HL-60/S4 treated with phorbol 12-myristate 13-acetate at 8.2 ng/mL for 4 days and 3 days (cell line): Measurements from ENCODE around the gene INTS1.

Source experiments
- in situ Hi-C: fragments of 300-500 bp; cut with MboI; formaldehyde crosslinking; loops from 2 replicates; pipeline ENCODE4 v1.15.0; 2022; ENCODE audit warnings: low sequenced_read_pairs

INTS1 gene

GRCh38 chr7:1434891-1435670 is 69.1 kb downstream of the INTS1 start:
- in situ Hi-C loops = no loop called here

- in situ Hi-C loops = no loop called here
These were observed 69.9 kb downstream of the INTS1 start for GRCh38 chr7:1434165-1434718.

DNA sequence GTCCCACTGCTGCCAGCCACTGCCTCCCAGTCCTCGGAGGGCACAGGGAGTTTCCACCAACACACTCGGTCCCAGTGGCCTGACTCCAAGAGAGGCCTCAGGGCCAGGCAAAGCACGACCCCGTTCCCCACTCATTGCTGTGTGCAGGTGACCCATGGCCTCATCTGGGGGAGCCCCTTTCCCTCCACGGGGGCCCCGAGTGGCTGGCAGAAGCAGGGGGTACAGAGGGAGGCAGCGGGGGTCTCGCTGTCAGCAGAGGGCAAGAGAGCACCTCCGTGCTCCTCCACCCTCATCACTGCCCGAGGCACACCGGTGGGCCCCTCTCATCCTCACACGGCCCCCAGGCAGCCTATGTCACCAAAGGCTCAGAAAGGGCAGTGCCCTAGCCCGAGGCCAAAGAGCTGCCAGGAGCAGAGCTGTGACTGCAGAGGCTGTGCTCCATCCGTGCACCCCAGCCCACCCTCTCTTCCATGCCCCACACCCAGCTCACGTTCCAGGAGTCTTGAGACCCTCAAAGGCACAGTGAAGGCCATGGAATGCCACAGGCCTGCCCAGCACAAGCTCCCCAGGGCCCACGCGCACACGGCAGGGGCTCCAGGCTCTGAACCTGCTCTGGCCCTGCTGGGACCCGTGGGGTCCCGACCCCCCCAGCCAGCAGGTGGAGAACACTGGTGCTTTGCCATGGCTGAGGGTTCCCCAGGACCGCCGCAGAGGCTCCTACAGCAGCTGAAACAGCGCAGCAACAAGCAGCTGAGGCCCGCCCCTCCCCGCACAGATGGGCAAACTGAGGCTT is 70.9 kb downstream of the INTS1 start:
- in situ Hi-C loops = no loop called here

GRCh38 chr7:1432411-1433082 is 71.6 kb downstream of the INTS1 start:
- in situ Hi-C loops = no loop called here

GRCh38 chr7:1431634-1432380 is 72.4 kb downstream of the INTS1 start:
- in situ Hi-C loops = no loop called here

DNA sequence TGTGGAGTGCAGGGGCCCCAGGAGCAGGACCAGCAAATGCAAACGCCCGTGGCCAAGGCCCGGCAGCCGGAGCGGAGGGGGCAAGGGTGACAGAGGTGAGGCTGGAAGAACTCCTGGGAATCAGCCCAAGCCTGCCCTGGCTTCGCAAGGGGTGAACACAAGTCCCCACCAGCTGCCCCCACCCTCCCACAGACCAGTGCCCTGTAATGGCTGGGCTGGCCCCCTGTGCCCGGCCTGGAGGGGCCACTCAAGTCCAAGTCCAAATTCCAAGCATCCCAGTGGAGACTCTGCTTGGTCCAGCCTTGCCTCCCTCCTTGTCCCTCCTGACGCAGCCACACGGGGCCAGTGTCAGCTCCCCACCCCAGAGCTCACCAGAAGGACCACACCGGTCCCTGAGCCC is 73.0 kb downstream of the INTS1 start:
- in situ Hi-C loops = no loop called here

GRCh38 chr7:1430056-1430845 is 73.9 kb downstream of the INTS1 start:
- in situ Hi-C loops = no loop called here

DNA sequence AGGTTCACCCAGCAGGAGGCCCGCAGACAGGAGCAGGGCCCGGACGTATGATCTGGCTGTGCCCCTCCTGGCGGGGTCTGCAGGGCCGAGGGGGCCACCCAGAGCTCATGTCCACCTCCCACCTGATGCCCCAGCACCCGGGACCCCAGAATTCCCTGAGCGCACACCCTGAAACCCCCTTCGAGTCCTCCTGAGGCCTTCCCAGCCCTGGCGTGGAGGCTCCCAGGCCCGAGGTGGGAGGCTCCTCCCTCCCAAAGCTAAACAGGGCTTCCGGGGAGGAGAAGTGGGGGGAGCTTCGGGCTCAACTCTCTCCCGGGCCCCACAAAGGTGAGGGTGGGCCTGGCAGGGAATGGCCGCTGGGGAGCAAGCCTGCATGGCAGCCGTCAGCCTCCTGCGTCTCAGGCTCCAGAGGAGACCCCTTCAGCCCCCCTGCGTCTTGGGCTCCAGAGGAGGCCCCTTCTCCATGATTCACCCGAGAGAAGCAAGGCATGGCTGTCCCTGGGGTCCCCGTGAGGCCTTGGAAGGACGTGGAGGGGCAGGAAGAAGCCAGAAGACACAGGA is 75.2 kb downstream of the INTS1 start:
- in situ Hi-C loops = no loop called here

- in situ Hi-C loops = no loop called here
These were observed 77.0 kb downstream of the INTS1 start for GRCh38 chr7:1427064-1427657.

DNA sequence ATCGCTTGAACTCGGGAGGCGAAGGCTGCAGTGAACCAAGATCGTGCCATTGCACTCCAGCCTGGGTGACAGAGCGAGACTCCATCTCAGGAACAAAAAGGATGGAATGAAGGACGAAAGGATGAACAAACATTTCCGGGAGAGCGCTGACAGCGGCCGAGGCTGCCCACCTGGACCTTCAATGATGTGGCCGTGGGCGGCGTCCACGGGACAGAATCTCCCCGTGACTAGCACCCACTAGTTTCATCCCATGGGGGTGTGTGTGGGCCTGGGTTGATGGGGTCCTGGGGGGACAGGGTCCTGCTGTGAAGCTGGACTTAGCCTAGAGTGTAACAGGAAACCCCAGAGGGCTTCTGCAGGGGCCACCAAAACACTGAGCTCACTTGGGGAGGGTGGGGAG is 77.7 kb downstream of the INTS1 start:
- in situ Hi-C loops = no loop called here

DNA sequence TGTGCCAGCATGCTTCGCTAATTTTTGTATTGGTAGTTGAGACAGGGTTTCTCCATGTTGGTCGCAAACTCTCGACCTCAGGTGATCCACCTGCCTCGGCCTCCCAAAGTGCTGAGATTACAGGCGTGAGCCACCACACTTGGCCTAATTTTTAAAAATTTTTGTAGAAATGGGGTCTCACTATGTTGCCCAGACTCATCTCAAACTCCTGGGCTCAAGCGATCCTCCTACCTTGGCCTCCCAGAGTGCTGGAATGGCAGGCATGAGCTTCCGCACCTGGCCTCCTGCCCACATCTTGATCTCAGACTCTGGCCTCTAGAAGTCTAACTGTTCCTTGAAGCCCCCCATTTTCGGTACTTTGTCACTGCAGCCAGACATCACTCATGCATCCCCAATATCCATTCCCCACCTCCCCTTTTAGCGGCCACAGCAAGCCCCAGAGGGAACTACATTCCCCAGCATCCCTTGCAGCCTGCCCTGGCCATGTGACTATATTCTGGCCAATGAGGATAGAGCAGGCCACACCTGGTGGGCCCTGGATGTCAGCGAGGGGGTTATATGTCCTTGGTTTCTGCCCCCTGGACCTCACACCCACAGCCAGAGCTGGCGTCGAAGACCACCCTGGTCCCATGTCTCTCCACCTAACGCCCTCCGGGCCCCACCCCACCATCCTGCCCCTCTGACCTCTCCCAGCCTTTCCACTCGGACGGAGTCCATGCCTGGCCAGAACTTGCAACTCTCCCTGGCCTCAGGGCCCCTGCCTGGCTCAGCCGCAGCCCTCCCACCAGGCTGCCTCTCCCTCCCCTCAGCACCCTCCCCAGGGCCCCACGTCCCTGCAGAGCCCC is 78.7 kb downstream of the INTS1 start:
- in situ Hi-C loops = no loop called here

- in situ Hi-C loops = no loop called here
These were observed 80.1 kb downstream of the INTS1 start for GRCh38 chr7:1424041-1424440.

DNA sequence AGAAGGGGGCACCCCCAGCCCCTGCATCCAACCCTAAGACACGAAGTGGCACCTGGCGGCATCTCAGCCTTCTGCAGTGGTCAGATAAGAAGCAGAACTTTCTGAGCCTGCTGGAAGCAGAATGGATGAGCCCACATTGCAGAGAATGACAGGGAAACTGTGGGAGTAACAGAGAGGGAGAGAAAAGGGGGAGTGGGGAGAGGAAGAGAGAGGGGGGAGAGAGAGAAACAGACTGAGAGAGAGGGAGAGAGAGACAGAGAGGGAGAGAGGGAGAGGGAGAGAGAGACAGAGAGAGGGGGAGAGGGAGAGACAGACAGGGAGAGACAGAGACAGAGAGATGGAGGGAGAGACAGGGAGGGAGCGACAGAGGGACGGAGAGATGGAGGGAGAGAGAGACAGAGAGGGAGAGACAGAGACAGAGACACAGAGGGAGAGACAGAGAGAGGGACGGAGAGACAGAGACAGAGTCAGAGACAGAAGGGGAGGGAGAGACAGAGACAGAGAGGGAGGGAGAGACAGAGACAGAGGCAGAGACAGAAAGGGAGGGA is 80.9 kb downstream of the INTS1 start:
- in situ Hi-C loops = no loop called here

- in situ Hi-C loops = no loop called here
These were observed 81.5 kb downstream of the INTS1 start for GRCh38 chr7:1422512-1423263.

DNA sequence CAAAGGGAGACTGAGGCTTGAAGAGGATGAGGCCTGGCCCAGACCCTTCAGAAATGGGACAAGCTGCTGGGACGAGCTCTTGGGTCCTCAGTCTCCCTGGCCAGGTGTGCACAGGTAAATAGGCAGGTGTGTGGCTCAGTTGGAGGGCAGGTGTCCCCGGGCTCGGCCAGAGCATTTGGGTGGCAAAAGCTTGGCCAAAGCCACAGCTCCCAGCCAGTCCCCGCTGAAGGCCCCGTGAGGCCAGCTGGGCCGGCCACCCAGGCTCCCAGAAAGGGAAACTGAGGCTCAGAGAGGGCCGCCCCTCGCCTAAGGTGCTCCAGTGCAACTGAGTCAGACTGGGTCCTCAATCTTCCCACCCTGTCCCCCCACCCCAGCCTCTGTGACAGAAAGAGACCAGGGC is 82.2 kb downstream of the INTS1 start:
- in situ Hi-C loops = no loop called here

GRCh38 chr7:1421020-1421790 is 83.0 kb downstream of the INTS1 start:
- in situ Hi-C loops = no loop called here
